Inflammatory macrophage (primary cell): ENCODE measurements around the gene LCORL.
"Not testable (repeated sequence)": the region's sequence is repeated elsewhere in the genome, so short reads cannot be mapped to it uniquely, and the experiment has no call there.

Source experiments
- DNase-seq, 2 donors: peaks; one replicate each; pipeline ENCODE4 v3.0.0-alpha.2; 2020 to 2022

Gene LCORL

DNA sequence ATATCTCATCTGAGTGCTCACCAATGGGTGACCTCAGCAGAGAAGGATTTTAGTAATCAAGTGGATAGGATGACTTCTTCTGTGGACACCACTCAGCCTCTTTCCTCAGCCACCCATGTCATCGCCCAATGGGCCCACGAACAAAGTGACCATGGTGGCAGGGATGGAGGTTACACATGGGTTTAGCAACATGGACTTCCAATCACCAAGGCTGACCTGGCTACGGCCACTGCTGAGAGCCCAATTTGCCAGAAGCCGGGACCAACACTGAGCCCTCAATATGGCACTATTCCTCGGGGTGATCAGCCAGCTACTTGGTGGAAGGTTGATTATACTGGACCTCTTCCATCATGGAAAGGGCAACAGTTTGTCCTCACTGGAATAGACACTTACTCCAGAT, 97.4 kb downstream of the LCORL start:
- no peak for DNase-seq

GRCh38 chr4:17921451-17921850, 100.1 kb downstream of the LCORL start:
- no peak for DNase-seq

DNA sequence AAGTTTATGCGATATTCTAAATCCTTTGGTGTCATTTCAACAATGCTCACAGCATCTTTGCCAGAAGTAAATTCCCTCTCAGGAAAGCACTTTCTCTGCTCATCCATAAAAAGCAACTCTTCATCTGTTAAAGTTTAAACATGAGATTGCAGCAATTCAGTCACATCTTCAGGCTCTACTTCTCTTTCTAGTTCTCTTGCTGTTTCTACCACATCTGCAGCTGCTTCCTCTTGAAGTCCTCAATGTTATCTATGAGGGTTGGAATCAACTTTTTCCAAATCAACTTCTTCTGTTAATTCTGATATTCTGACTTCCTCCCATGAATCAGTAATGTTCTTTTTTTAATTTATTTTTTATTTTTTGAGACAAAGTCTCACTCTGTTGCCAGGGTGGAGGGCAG, 100.9 kb downstream of the LCORL start:
- peak in 1 of 2 donors; percentile 12 for DNase-seq

DNA sequence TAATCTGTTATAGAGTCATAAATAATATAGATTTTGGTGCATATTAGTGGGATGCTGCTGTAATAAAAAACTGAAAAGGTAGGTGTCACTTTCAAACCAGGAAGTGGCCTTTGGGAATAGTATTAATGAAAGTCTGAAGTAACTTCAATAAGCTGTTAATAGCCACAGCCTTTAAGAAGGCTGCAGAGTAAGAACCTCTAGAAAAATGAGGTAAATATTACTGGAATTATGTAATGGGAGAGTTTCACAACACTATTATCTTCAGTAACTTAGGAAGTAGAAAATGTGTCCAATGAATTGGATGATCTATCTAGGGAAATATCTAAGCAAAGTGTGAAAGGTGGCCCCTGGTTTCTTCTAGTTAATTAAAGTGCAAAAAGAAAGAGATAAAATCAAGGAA, 106.1 kb downstream of the LCORL start:
- peak in 1 of 2 donors; percentile 72 for DNase-seq

GRCh38 chr4:17912011-17912410, 109.5 kb downstream of the LCORL start:
- no peak for DNase-seq

- no peak for DNase-seq
Measured at GRCh38 chr4:17911608-17912007, 109.9 kb downstream of the LCORL start.

GRCh38 chr4:17898553-17899055, 123.0 kb downstream of the LCORL start:
- DNase-seq, result no peak

DNA sequence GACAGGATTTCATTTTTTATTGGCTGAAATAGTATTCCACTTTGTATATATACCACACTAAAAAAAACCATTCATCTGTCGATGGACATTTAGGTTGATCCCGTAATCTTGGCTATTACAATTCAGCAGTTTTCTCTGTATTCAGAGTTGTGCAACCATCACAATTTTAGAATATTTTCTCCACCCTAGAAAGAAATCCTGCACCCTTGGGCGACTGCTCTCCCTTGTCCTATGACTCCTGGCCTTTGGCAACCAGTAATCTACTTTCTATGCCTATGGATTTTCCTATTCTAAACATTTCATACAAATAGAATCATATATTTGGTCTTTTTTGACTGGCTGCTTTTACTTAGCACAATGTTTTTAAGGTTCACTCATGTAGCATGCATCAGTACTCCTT, 126.1 kb downstream of the LCORL start:
- no peak for DNase-seq

DNA sequence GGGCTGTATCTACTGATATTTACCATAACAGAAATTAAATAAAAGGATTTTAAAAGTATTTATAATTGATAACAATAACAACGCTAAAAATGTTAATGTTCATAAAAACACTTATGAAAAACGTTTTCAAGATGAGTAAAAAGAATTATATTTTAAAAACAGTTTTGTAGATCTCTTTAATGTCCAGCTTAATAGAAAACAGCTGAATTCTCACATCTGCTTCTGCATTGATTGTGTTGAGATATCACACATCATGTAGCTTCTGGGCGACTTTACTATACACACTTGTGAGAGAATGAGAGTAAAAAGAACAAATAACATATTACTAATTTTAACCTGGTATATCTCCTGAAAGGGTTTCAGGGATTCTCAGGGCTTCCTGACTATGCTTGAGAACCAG, 127.1 kb downstream of the LCORL start:
- no peak for DNase-seq

DNA sequence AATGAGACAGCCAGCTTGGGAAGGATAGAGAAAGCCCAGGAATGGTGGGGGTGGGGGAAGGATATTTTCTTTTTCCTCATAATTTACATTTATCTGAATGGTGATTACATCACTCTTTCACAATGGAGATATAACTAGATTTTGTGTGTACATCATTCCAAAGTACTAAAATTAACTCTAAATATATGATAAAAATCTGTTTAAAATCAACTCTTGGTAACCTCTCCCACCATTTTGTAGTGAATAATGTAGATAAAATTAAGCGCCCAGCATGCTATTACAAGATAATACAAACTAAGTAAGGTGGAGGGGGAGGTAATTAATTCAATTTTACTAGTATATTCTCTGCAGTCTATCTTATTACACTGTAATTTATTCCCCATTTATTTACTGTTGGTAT, 131.9 kb downstream of the LCORL start:
- DNase-seq, result no peak

DNA sequence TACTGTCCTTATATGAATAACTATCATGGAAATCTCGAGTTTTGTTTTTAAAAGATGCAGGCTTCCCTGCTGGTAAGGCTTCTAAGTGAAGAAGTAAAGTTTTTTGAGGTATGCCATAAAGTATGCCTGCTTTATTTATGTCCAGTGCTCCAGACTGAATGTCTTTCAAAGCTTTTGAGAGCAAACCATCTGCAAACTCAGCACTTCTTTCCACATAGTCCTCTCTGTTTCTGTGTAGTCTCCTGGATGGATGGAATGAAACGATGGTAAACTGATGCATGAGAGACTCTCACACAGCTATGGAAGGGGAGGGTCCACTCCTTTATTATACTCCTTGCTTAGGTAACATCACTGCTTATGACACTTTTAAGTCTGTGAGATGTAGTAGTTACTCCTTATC, 137.0 kb downstream of the LCORL start:
- DNase-seq, result no peak

DNA sequence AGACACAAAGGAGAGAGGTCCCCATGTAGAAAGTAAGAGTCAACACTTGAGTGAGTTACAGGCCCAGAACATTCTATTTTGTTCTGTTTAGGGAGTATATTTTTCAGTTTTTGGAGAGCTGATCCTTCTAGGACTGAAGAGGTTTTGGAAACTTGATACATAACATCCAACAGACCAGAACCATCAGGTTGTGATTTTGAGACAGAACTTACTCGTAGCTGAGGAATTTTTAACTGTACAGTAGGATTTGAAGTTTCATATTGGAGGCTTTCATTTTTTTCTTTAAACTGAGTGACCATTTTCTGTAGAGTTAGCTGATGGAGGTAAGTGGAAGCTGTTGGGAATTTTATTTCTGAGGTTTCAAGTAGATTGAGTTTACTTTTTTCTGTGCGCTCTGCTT, 137.5 kb downstream of the LCORL start:
- DNase-seq, result no peak

DNA sequence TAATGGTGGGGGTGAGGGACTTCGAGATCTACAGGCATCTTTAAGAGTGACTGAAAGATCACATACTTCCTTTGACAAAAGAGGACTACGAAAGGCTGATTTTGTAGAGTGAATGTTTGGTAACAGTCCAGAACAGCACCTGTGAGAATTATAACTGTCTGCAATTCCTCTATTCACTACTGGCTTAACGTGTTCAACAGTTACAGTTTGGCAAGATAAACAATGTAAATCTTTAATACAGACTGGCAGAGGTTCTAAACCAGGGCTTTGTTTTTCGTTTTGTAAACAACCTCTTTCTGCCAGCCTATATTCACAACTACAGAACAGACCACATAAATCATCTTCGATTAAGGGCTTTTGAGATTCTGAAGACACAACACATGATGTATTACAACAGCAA, 143.9 kb downstream of the LCORL start:
- no peak for DNase-seq

DNA sequence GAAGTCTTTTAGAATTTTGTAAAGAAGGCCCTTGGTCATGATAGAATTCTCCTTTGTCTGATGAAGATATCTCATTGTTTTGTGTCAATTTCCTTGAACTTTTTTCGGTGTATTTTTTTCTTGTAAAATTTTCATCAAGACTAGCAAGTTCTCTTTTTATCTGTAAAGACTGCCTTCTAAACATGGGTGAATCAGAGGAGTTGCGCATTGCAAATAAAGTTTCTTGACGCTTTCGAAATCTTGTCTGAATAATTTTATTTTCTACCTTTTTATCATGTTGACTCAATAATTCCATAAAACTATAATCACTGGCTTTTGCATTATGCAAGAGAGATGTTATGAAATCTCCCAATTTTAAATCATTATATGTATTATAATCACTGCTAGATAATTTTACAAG, 144.6 kb downstream of the LCORL start:
- DNase-seq, result no peak

DNA sequence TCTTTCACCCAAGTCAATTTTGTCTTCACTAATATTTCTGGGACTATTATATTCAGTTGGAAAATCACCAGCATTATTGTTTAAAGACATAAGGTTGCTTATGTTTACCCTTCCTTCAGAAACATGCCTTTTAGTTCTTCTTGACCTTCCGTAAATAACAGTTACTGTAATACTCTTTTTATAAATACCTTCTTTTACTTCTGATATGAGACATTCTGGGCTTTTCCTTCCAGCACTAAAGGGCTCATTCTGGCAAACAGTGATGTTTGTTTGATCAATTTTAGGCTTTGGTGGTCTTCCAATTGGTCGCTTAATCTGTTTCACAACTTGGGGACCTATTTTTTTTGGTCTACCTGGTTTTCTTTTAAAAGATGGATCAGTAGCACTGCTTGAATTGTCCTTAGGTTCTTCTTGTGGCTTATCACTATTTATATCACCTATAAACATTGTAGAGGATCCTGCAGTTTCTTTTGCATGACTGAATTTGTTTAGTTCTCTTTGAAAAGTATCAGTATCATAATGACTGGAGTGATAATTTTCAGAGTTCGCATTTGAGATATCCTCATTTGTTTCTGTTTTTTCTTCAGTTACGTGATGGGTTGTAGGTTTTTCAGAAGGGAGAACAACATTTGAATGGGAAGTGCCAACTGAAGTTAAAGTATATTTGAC, 146.0 kb downstream of the LCORL start:
- DNase-seq, result no peak

DNA sequence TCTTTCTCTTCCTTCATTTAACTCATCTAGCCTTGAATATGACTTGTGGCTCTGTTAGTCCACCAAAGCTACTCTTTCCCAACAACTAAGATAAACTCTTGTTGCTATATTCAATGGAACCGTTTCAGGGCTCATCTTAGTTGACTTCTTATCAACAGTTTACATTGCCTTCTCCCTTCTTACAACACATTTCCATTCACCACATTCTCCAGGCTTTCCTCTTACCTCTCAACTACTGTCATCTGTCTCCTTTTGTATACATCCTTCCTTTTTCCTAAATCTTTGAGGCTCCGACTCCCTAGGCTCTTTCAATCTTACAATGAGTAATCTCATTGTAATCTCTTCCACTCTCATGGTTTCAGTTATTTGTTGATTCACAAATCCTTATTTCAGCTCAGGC, 152.2 kb downstream of the LCORL start:
- no peak for DNase-seq

GRCh38 chr4:17867276-17867675, 154.3 kb downstream of the LCORL start:
- no peak for DNase-seq

DNA sequence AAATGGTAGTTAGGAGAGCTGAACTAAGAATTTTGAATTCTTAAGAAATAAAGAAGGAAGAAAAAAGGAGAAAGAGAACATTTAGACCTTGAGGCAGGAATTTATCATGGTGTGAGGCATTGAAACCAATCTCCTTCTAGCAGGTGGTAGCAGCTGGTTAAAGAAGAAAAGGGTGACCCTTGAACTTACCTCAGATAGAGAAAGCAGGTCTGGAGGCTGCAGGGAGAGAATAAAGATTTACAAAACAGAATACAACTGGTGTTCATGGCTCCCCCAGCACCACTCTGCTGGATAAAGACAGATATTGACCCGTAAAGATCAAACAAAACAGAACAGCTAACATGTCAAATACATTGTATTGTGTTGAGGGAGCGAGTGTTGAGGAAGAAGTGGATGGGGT, 154.7 kb downstream of the LCORL start:
- no peak for DNase-seq

GRCh38 chr4:17865866-17866363, 155.6 kb downstream of the LCORL start:
- no peak for DNase-seq

GRCh38 chr4:17861906-17862305, 159.6 kb downstream of the LCORL start:
- DNase-seq, result not testable (repeated sequence)

DNA sequence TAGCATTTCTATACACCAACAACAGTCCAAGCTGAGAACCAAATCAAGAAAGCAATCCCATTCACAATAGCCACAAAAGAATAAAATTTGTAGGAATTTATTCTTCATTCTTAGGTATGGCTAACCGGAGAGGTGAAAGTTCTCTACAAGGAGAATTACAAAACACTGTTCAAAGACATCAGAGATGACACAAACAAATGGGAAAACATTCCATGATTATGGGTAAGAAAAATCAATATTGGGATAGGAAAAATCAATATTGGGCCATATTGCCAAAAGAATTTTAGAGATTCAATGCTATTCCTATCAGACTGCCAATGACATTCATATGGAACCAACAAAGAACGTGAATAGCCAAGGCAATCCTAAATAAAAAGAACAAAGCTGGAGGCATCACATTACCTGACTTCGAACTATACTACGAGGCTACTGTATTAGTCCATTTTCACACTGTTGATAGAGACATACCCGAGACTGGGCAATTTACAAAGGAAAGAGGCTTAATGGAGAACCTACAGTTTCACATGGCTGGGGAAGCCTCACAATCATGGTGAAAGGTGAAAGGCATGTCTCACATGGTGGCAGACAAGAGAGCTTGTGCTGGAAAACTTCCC, 161.7 kb downstream of the LCORL start:
- DNase-seq, result no peak

GRCh38 chr4:17854036-17854435, 167.5 kb downstream of the LCORL start:
- no peak for DNase-seq

- no peak for DNase-seq
Measured at GRCh38 chr4:17851959-17852358, 169.6 kb downstream of the LCORL start.

- not testable (repeated sequence) for DNase-seq
Measured at GRCh38 chr4:17850295-17850694, 171.3 kb downstream of the LCORL start.
